Measurements from ENCODE around the gene TFPI. TPM values are rescaled to one million over a fixed set of nuclear protein-coding genes. Genes with fewer than 3 reads are reported as not detected.
A peak's percentile ranks its signal among the peaks of the same experiment; 100 is the strongest.
"Not testable (repeated sequence)": the region's sequence is repeated elsewhere in the genome, so short reads cannot be mapped to it uniquely, and the experiment has no call there.

Gene TFPI
- 243 and 305 TPM in 2 replicates for total RNA-seq

DNA sequence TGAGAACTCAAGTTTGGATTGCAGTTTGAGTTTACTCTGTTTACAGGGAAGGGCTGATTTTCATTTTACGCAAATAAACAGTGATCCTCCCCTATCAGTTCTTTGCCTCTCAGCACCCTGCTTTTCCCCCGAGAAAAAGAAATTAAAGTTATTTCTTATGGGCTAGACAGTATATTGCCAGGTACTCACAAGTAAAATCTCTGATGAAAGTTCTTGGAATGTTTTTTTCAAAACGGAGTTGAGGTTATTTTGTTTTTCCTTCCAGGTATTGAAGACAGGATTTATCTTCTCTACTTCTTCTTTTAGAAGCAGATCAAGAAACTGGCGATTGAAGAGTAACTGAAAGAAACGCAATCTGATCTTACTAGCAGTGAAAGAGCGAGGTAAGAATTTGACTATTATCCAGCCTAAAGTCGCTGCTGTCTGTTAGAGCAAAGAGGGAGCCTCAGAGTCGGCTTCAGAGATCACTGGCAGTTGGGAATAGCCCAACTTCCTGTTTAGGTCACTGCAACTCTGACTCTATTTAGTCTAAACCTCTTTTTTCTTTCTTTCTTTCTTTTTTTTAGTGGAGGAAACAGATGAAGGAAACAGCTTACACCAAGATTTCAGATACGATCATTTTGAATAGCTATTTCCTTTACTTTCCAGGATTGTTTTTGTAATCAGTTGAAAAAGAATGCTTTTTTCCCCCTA lies at the start of gene TFPI:
TFPI (minus strand) TSS at position 425 of the 693 bp plus-strand sequence. CDS start 50,667 bp downstream, outside the sequence.
- DNase-seq (ENCODE audit: low read depth, low spot score): peak; percentile 73

DNA sequence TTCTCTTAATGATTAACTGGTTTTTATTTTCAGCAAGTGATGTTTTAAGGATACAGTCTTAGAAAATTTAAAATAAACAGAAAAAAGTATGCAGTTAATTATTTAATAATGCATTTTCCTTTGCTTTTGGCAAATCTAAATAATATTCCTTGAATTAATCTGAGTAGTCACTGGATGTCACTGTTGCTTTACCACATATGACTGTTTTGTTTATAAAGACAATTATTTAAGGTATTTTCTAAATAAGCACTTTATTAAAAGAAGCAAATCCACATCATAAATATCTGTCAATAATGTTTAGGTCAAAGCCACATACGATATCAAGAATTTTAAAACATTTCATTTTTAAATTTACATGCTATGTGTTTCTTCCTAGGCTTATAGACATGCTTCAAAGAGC lies 40.6 kb upstream of the TFPI start:
- no peak for DNase-seq (ENCODE audit: low read depth, low spot score)

DNA sequence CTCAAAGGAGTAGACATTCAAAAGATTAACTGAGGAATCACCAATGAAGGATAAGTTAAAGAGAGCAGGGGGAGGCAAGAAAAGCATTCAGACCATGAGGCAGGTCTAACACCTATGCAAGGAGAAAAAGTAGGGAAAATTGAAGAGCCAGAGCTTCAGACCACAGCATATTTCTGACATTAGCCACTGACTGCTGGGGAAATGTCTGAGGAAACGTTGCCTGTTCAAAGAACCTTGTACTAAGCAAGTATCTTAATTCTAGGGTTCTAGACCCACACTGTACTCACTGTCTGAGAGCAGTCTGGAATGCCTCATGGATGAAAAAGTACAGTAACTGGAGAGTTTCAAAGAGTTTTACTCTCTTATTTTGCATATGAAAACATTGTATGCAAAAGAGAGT lies 39.5 kb upstream of the TFPI start:
- DNase-seq (ENCODE audit: low read depth, low spot score): no peak

DNA sequence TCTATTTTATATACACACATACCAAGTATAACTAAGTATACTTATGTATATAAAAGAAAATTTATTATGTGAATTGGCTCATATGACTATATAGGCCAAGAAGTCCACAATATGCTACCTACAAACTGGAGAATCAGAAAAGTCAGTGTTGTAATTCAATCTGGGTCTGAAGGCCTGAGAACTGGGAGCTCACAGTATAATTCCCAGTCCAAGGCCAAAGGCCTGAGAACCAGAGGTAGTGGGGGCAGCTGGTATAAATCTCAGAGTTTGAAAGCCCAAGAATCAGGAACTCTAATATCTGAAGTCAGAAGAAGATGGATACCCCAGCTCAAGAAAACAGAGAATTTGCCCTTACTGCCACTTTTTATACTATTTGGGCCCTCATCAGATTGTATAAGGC lies 38.9 kb upstream of the TFPI start:
- no peak for DNase-seq (ENCODE audit: low read depth, low spot score)

DNA sequence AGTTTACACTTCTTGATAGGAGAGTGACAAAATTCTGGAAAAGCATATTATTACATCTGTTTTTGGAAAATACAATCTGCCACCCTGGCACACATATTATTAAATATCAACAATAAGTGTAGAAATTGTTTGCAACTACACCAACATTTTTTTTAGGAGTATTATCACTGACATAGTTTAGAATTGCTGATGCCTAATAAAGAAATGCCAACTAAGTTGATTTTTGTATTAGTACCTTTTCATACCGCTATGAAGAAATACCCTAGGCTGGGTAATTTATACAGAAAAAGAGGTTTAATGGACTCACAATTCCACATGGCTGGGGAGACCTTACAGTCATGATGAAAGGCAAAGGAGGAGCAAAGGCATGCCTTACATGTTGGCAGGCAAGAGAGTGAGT lies 35.9 kb upstream of the TFPI start:
- no peak for DNase-seq (ENCODE audit: low read depth, low spot score)

- no peak for DNase-seq (ENCODE audit: low read depth, low spot score)
Observed at GRCh38 chr2:187586011-187586641, 31.9 kb upstream of the TFPI start.

- no peak for DNase-seq (ENCODE audit: low read depth, low spot score)
Observed at GRCh38 chr2:187581125-187581896, 27.1 kb upstream of the TFPI start.

- DNase-seq (ENCODE audit: low read depth, low spot score): peak; percentile 52
Observed at GRCh38 chr2:187580462-187581124, 26.4 kb upstream of the TFPI start.

GRCh38 chr2:187577310-187577709 lies 23.1 kb upstream of the TFPI start:
- no peak for DNase-seq (ENCODE audit: low read depth, low spot score)

GRCh38 chr2:187576906-187577305 lies 22.7 kb upstream of the TFPI start:
- no peak for DNase-seq (ENCODE audit: low read depth, low spot score)

GRCh38 chr2:187575751-187576067 lies 21.5 kb upstream of the TFPI start:
- no peak for DNase-seq (ENCODE audit: low read depth, low spot score)

GRCh38 chr2:187574969-187575750 lies 20.9 kb upstream of the TFPI start:
- no peak for DNase-seq (ENCODE audit: low read depth, low spot score)

DNA sequence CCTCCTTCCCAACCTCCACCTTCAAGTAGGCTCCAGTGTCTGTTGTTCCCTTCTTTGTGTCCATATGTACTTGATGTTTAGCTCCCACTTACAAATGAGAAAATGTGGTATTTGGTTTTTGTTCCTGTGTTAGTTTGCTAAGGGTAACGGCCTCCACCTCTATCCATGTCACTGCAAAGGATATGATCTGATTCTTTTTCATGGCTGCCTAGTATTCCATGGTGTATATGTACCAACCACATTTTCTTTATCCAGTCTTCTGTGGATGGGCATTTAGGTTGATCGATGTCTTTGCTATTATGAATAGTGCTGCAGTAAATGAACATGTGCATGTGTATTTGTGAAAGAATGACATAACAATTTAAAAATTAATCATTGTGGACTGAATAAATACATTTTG lies 19.5 kb upstream of the TFPI start:
- no peak for DNase-seq (ENCODE audit: low read depth, low spot score)

GRCh38 chr2:187571996-187572395 lies 17.8 kb upstream of the TFPI start:
- DNase-seq (ENCODE audit: low read depth, low spot score): not testable (repeated sequence)

DNA sequence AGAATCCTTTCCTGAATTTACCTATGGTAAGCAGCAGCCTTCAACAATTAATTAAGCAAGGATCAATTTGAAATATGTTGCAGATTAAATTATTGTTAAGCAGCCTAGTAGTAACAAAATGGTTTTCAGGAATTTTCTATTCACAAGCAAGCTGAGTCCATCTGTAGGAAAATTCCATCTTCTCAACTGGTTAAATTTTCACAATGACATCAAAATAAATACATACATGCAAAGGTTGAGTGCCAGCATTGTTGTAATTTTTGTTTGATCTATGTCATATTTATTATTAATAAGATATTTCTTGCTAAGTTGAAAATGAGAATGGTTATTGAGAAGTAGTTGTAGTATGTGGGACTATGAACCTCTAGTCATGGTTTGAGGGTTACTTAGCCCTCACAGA lies 15.3 kb upstream of the TFPI start:
- DNase-seq (ENCODE audit: low read depth, low spot score): no peak

DNA sequence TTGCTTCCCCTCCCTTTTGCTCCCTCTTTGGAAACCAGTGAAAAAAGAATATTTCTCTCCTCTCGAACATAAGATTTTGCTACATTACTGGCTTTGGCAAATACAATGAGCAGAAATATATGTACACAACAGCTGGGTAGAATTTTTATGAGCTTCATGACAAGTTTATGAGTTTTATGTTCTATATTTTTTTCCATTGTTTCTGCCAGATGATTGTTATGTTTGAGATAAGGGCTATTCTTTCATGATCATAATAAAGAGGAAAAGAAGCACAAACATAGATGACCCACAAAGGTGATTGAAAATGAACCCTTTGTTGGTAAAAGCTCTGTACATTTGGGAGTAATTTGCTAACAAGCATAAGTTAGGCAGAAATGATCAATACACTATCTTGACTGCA lies 14.8 kb upstream of the TFPI start:
- DNase-seq (ENCODE audit: low read depth, low spot score): no peak

DNA sequence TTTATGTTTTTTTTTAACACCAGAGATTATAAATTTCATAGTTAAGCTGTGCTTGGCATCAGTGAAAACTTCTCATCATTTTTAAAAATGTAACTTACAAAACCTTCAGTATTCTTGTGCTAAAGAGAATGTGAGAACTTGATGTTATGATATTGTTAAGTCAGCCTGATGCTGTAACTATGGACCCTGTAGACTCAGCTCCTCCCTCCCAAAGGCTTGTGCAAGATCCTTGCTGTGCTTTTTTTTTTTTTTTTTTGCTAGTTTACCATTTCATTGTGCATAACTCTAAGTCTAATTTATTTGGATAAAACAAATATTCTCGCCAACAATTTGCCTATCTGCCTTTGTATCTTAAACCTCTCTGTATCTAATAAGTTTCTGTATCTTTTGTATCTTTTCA lies 12.9 kb upstream of the TFPI start:
- no peak for DNase-seq (ENCODE audit: low read depth, low spot score)

- DNase-seq (ENCODE audit: low read depth, low spot score): no peak
Observed at GRCh38 chr2:187566712-187567111, 12.5 kb upstream of the TFPI start.

DNA sequence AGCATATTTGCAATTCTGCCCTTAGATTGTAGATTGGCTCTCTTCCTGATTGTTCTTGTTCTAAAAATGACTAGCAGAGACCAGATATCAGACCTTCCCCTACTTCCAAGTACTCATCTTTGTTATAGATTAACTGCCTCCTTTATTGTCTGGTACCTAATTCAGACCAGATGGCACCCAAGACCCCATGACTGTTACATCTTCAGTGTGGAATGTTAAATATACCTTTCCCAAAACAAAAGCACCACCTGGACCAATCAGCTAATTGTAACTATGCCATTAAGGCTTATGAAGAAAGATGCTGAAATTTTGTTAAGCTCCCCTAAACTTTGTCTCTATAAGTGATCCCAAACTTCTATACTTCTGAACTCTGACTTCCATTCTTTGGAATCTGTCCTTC lies 12.0 kb upstream of the TFPI start:
- no peak for DNase-seq (ENCODE audit: low read depth, low spot score)

DNA sequence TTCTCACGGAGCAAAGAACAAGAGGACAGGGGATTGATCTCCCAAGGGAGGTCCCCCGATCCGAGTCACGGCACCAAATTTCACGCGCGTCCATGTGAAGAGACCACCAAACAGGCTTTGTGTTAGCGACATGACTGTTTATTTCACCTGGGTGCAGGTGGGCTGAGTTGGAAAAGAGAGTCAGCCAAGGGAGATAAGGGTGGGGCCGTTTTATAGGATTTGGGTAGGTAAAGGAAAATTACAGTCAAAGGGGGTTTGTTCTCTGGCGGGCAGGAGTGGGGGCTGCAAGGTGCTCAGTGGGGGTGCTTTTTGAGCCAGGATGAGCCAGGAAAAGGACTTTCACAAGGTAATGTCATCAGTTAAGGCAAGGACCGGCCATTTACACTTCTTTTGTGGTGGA lies 11.4 kb upstream of the TFPI start:
- not testable (repeated sequence) for DNase-seq (ENCODE audit: low read depth, low spot score)

DNA sequence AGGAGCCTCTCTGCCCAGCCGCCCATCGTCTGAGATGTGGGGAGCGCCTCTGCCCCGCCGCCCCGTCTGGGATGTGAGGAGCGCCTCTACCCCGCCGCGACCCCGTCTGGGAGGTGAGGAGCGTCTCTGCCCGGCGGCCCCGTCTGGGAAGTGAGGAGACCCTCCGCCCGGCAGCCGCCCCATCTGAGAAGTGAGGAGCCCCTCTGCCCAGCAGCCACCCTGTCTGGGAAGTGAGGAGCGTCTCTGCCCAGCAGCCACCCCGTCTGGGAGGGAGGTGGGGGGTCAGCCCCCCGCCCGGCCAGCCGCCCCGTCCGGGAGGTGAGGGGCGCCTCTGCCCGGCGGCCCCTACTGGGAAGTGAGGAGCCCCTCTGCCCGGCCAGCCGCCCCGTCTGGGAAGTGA lies 2.3 kb upstream of the TFPI start:
- not testable (repeated sequence) for DNase-seq (ENCODE audit: low read depth, low spot score)

All from pulmonary artery endothelial cell (primary cell).